Gastrocnemius medialis (tissue), 4 donors: ENCODE results near the gene CTRB2.

Experiments
- CTCF ChIP-seq, 5 experiments: fragments of 450-650 bp in 3 of 5; fragments of 200-600 bp in 2 of 5; sonication (generic) in 2 of 5; IDR thresholded peaks in 4 of 5; conservative IDR thresholded peaks in 1 of 5; 1 replicate in 4 of 5; 2 replicates in 1 of 5; pipeline ENCODE4 v1.5.1; 2016 to 2019; ENCODE audit warnings: antibody characterized with exemption in 5 of 5, mild to moderate bottlenecking in 3 of 5, moderate library complexity in 3 of 5
- POLR2A ChIP-seq, 2 donors: fragments of 450-650 bp; IDR thresholded peaks; one replicate each; pipeline ENCODE4 v1.6.1; 2017; ENCODE audit warnings: antibody characterized with exemption in 2 of 2, mild to moderate bottlenecking in 2 of 2, moderate library complexity in 2 of 2

GRCh38 chr16:75244225-75244809 is 37.4 kb upstream of the CTRB2 start:
- no peak for TF ChIP-seq CTCF (IDR thresholded peaks at IDR 0.05 in 4 of 5, conservative IDR thresholded peaks at IDR 0.05 in 1 of 5)
- no peak for TF ChIP-seq POLR2A (IDR thresholded peaks at IDR 0.05)
